Thoracic aorta (tissue), 2 donors: ENCODE measurements around the gene SFT2D1. TPM values are rescaled to one million over a fixed set of nuclear protein-coding genes. Genes with fewer than 3 reads are reported as not detected.

Source experiments
- ATAC-seq: fragments of 150-250 bp; one replicate; pipeline ENCODE4 v1.8.0; 2017; ENCODE audit warnings: low read depth; ENCODE audit not compliant: insufficient number of reproducible peaks, low FRiP score
- DNase-seq: peaks from one replicate; pipeline ENCODE4 v3.0.0-alpha.2; 2020; ENCODE audit warnings: low spot score
- H3K27ac ChIP-seq, 2 donors: fragments of 200-600 bp; sonication (generic); 1 replicate in 1 of 2; 2 replicates in 1 of 2; pipeline ENCODE4 v1.5.1; 2016; ENCODE audit warnings: mild to moderate bottlenecking in 2 of 2, moderate library complexity in 2 of 2
- H3K27me3 ChIP-seq: fragments of 200-600 bp; sonication (generic); replicated peaks from 2 replicates; pipeline ENCODE4 v1.6.0; 2016; ENCODE audit warnings: mild to moderate bottlenecking; ENCODE audit not compliant: insufficient read depth
- H3K36me3 ChIP-seq: fragments of 200-600 bp; sonication (generic); one replicate; pipeline ENCODE4 v1.5.1; 2016
- H3K4me1 ChIP-seq, 2 donors: fragments of 200-600 bp; sonication (generic); 1 replicate in 1 of 2; 2 replicates in 1 of 2; pipeline versions ENCODE4 v1.5.1 to v1.6.0; 2016; ENCODE audit warnings: low read depth in 2 of 2, mild to moderate bottlenecking in 1 of 2; ENCODE audit not compliant: control insufficient read depth in 1 of 2
- H3K4me3 ChIP-seq: fragments of 200-600 bp; sonication (generic); 2 replicates; pipeline ENCODE4 v1.5.1; 2016; ENCODE audit warnings: mild to moderate bottlenecking
- H3K9me3 ChIP-seq: fragments of 200-600 bp; sonication (generic); 2 replicates; pipeline ENCODE4 v1.5.1; 2016
- total RNA-seq, 2 donors: library from RNA; depleted of rRNA; stranded (reverse); fragments of >200 nt; gene quantifications; one replicate each; pipeline versions ENCODE4 v1.1.0 to v1.2.3, GENCODE V29; 2016
- TF ChIP-seq, protein P1 (sequence below): fragments of 200-600 bp; sonication (generic); IDR thresholded peaks from one replicate; pipeline ENCODE4 v1.5.1; 2019; ENCODE audit warnings: antibody characterized with exemption

Gene SFT2D1
- total RNA-seq, 2 donors from 2014 or later: 23.3 to 27.9 TPM

DNA sequence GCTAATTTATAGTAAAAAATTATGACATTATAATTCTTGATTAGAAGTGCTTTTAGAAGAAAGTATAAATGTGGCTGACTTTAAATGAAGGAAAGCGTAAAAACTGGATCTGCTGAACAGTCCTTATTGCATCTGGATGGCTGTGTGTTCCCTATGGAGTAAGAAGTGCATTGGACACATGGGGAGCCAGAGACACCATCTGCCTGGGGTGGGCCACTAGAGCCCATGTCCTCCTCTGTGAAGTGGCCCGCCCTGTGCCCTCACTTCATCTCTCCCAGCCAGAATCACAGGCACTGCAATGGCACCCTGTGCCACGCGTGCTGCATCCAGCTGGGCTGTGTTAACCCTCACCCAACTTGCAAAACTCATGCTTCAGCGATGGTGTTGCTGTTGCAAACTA lies 13.2 kb upstream of the SFT2D1 start:
- no peaks in the 10 kb centered on the region for H3K4me1 ChIP-seq
- H3K36me3 ChIP-seq: no peaks in the 10 kb centered on the region
- H3K4me3 ChIP-seq: no peak overlapping the region
- no peaks in the 10 kb centered on the region for H3K27me3 ChIP-seq
- no peaks in the 10 kb centered on the region for H3K9me3 ChIP-seq
- H3K27ac ChIP-seq: no peak overlapping the region
- no peak for DNase-seq
- ATAC-seq: no peak
- TF ChIP-seq, protein P1, sequence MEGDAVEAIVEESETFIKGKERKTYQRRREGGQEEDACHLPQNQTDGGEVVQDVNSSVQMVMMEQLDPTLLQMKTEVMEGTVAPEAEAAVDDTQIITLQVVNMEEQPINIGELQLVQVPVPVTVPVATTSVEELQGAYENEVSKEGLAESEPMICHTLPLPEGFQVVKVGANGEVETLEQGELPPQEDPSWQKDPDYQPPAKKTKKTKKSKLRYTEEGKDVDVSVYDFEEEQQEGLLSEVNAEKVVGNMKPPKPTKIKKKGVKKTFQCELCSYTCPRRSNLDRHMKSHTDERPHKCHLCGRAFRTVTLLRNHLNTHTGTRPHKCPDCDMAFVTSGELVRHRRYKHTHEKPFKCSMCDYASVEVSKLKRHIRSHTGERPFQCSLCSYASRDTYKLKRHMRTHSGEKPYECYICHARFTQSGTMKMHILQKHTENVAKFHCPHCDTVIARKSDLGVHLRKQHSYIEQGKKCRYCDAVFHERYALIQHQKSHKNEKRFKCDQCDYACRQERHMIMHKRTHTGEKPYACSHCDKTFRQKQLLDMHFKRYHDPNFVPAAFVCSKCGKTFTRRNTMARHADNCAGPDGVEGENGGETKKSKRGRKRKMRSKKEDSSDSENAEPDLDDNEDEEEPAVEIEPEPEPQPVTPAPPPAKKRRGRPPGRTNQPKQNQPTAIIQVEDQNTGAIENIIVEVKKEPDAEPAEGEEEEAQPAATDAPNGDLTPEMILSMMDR: no peak

DNA sequence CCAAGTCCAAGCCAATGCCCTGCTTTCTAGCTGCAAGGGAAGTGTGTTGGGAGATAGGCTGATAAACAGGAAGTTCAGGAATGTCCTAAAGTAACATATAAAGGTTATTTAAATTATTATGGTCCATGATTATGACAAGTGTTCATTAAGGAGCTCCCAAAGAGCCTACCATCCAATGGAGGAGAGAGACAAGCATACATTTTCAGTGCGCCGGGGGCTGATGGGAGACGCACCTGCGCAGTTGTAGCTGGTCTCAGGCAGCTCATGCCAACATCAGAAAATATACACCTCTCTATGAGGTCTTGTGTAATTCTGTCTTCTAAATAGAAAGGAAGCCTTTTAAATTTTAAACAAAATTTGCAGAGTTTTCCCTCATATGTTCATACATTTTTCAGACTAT lies 12.6 kb upstream of the SFT2D1 start:
- Histone ChIP-seq H3K9me3 (no peaks in the 10 kb centered on the region), H3K27me3 (no peaks in the 10 kb centered on the region), H3K4me1 (no peaks in the 10 kb centered on the region), H3K27ac (no peak overlapping the region), H3K36me3 (no peaks in the 10 kb centered on the region), H3K4me3 (no peak overlapping the region)
- DNase-seq (no peak), ATAC-seq (no peak)
- TF ChIP-seq, protein P1: no peak

DNA sequence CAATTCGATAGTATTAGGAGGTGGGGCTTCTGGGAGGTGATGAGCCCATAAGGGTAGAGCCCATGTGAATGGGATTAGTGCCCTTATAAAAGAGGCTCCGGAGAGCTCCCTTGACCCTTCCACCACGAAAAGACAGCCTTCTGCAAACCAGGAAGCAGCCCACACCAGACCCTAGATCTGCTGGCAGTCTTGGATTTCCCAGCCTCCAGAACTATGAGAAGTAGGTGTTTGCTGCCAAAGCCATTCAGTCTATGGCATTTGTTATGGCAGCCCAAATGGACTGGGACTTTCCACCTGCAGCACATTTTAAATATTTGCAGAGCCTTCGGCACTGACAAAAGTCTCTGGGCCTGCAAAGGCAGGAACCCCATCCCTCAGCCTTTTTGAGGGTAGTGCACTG lies 11.8 kb upstream of the SFT2D1 start:
- H3K4me1 ChIP-seq: no peaks in the 10 kb centered on the region
- no peaks in the 10 kb centered on the region for H3K9me3 ChIP-seq
- TF ChIP-seq, protein P1: no peak
- no peak overlapping the region for H3K4me3 ChIP-seq
- DNase-seq: no peak
- no peaks in the 10 kb centered on the region for H3K27me3 ChIP-seq
- ATAC-seq: no peak
- H3K27ac ChIP-seq: no peak overlapping the region
- no peaks in the 10 kb centered on the region for H3K36me3 ChIP-seq

DNA sequence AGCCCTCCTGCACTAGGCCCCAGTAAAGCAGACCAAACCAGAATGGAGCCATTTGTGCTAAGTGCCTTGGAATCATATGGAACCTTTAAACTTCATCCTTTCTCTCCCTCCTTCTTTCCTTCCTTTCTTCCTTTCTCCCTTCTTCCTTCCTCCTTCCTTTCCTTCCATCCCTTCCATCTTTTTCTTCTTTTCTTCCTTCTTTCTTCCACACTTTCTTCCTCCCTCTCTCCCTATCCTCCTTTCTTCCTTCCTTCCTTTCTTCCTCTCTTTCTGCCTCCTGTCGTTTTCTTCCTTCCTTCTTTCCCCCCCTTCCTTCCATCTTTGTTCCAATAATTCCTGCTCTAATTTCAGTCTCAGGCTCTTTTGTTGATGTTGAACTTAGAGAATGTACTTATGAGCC lies 11.2 kb upstream of the SFT2D1 start:
- Histone ChIP-seq H3K4me3 (no peak overlapping the region), H3K27me3 (no peaks in the 10 kb centered on the region), H3K4me1 (no peaks in the 10 kb centered on the region), H3K36me3 (no peaks in the 10 kb centered on the region), H3K27ac (no peak overlapping the region), H3K9me3 (no peaks in the 10 kb centered on the region)
- TF ChIP-seq, protein P1: no peak
- no peak for ATAC-seq
- DNase-seq: no peak

DNA sequence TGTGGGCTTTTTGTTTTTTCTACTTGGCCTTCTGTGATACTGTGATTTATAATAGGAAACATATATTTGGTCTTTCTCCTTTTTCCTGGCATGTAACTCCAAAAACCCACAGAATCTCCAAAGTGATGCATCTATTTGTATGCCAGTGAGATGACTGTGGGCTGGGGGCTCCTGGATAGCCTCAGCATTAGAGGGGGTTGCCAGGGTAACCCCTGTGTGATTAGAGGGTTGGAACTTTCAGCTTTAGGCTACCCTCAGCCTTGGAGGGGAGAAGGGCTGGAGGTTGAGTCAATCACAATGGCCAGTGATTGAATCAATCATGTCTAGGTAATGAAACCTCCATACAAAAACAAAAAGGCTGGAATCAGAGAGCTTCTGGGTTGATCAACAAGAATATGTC lies 10.6 kb upstream of the SFT2D1 start:
- no peaks in the 10 kb centered on the region for H3K9me3 ChIP-seq

More for the DNA sequence above, 10.6 kb upstream of the SFT2D1 start:
- Histone ChIP-seq H3K36me3 (no peaks in the 10 kb centered on the region), H3K27me3 (no peaks in the 10 kb centered on the region), H3K4me3 (no peak overlapping the region), H3K27ac (no peak overlapping the region), H3K4me1 (no peaks in the 10 kb centered on the region)
- DNase-seq (no peak), ATAC-seq (no peak)
- TF ChIP-seq, protein P1: no peak
